ENCODE data around the gene FLII.
A peak's percentile ranks its signal among the peaks of the same experiment; 100 is the strongest.
"Not testable (repeated sequence)": the region's sequence is repeated elsewhere in the genome, so short reads cannot be mapped to it uniquely, and the experiment has no call there.

Gene FLII

GRCh38 chr17:18258356-18259038 lies at the start of gene FLII:
Gene FLII (minus strand): TSS chr17:18258738. CDS start chr17:18258690, 48 bp downstream.
- ATAC-seq = peak; percentile 32 to 41

DNA sequence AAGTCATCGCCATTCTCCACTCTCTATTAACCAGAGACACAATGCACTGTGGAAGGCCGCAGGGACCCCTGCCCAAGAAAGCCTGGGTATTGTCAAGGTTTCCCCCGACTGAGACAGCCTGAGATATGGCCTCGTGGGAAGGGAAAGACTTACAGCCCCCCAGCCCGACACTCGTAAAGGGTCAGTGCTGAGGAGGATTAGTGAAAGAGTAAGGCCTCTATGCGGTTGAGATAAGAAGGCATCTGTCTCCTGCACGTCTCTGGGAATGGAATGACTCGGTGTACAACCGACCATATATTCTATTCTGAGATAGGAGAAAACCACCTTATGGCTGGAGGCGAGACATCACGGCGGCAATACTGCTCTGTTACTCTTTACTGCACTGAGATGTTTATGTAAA lies 44.7 kb upstream of the FLII start:
- not testable (repeated sequence) for ATAC-seq

DNA sequence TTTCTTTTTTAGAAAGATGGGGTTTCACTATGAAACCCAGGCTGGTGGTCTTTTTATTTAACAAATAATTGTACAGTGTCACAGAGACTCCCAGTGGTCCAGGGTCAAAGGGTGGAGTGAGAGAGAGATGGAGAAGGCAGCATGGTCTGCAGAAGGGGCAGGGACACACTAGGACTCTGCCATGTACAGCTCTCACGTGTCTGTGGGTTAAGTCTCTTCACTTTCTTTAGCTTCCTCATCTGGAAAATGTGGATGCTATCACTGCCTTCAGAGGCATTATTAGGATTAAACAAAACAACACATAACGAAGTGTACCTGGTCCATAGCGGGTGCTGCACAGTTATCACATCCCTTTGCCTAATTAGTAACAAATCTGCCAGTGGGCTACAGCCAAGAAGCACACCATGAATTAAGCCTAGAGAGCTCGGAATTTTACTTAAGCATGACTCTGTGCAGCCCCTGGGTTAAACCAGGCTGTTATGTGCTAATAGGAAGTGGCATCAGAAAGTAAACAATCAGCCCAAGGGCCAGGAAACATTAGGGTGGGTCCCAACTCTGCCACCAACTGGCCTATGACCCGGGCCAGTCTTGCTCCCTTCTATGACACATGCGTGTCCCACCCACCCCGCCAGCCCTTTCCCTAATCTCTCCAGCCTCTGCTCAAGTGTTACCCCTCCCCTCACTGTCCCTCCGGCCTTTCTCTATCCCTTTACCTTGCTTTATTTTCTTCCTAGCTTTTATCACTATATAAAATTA lies 42.4 kb upstream of the FLII start:
- ATAC-seq = no peak

GRCh38 chr17:18298061-18298460 lies 39.5 kb upstream of the FLII start:
- ATAC-seq = not testable (repeated sequence)

DNA sequence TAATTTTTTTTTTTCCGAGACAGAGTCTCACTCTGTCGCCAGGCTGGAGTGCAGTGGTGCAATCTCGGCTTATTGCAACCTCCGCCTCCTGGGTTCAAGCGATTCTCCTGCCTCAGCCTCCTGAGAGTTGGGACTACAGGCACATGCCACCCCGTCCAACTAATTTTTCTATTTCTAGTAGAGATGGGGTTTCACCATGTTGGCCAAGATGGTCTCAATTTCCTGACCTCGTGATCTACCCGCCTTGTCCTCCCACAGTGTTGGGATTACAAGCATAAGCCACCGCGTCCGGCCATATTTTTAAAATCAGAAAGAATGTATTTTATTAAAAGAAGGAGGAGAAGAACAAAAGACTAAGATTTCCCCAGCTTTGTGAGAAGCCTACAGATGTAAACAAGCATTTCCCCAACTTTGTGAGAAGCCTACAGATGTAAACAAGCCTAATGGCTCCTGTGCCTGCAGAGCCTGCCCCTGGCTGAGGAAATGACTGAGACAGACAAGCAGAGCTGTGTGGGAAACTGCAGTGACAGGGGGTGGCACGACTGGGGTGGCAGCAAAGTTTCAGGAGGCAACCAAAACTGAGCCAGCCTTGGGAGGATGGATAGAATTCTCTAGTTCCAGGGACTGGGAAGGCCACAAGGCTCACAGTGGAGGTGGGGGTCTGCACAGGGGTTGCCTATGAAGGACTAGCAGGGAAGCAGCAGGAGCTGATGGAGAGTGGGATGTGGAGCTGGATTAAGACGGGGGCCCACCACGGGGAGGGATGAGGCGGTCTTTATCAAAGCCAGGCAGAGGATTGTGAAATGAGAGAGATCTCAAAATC lies 33.4 kb upstream of the FLII start:
- no peak for ATAC-seq

DNA sequence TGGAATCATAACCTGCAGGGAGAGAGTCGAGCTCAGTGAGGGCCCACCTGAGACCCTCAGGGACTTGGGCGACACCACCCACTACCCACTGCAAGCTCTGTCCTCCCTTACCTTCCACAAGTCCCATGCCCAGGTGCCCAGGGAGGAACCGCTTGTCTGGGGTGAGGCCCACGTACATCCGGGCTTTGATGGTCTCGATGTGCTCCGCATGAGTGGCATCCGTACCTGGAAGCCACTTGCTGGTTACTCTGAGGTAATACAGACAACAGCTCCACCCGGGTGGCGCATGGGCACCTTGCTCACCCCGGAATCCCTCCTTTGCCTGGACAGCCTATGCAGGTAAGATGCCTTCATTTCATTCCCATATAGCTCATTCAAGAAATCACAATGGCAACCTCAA lies 26.8 kb upstream of the FLII start:
- ATAC-seq = no peak

DNA sequence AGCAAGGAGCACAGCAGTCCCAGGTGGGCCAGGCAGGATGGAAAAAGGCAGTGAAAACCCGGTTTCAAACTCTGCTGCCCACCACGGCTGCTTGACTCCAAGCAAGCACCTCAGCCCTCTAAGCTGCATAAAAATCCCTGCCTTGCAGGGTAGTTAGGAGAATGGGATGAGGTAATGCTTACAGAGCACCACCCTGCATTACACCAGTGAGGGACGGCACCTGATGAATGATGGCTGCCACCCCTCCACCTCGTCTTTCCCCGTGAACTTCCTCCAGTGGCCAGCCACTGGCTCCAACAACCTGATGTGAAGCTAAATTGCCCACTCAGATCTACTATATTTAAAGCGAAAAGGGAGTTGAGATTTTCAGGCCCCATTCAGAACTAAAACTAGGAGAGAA lies 23.2 kb upstream of the FLII start:
- ATAC-seq = no peak

DNA sequence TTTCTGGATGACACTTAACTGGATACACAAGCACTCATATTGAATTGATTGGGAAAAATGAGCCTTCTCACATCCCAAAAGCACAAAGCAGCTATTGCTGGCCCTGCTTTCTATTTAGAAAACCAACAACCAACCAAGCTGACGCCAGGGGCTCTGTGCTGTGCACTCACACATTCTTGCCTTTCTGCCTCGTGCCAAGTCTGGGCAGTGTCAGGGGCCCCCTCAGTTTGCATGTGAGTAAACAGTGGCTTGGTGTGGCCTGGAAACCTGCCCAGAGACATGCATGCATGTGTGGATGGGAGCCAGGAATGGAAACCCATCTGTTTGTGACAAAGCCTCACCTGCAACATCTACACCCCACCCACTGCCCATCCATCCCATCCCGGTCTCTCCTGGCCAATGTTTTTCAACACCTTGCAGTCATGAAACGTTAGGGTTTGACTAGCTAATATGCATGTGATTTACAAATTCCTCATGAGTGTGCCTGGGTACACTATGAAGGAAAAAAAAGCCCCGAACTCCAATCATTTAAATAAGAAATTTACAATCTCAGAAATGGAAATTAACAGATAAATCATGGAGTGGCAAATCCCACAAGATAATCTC lies 22.3 kb upstream of the FLII start:
- ATAC-seq = no peak

DNA sequence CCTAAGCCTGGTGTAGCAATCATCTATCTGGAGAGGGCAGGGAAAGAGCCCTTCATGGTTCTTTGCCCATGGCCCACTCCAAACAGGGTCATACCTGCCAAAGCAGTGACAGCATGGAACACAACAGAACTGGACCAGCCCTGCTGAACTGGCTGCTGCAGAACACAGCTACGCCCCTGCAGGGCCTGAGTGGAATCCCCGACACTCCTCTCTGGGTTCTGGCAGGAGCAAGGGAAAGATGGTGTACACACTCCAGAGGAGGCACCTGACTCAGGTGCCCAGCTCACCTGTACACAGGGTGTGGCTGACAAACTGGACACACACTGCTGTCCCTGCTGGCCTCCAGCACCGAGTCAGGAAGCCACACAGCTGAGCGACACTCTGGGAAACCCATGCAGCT lies 21.7 kb upstream of the FLII start:
- ATAC-seq = no peak

GRCh38 chr17:18278867-18279266 lies 20.3 kb upstream of the FLII start:
- no peak for ATAC-seq

GRCh38 chr17:18277076-18277475 lies 18.5 kb upstream of the FLII start:
- ATAC-seq = no peak

GRCh38 chr17:18270046-18270931 lies 11.8 kb upstream of the FLII start:
- ATAC-seq = no peak

DNA sequence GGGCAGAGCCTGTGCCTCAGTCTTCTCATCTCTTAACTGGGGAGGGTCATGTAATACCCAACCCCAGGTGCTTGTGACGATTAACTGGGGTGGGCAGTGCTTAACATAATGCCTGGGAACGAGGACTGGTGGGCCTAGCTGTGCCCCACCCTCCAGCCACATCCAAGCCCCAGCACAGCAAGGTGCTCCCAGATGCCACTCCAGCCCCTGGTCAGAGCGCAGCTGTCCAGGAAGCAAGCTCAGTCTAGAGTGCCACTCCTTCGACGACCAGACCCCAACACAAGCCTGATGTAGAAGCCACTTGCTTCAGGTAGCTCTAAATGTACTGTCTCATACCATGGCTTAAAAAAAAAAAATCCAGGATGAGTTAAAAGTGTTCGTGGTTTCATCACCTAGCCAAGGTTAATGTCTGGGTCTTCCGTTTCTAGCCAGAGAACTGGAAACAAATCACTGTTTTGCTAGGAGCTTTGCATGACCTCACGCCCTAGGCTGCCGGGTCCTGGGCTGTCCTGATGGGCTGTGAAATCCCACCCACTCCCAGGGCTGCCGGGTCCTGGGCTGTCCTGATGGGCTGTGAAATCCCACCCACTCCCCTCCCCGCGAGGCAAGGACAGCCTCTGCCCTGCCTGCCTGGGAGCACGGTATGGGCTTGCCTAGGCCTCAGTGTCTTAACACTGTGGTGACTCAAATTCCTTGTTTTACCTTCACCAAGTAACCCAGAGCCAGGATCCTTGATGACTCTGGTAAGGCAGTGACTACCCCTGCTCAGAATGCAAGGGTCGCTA lies 9.6 kb upstream of the FLII start:
- no peak for ATAC-seq

GRCh38 chr17:18267366-18267765 lies 8.8 kb upstream of the FLII start:
- no peak for ATAC-seq

GRCh38 chr17:18263885-18264682 lies 5.5 kb upstream of the FLII start:
- ATAC-seq = no peak

DNA sequence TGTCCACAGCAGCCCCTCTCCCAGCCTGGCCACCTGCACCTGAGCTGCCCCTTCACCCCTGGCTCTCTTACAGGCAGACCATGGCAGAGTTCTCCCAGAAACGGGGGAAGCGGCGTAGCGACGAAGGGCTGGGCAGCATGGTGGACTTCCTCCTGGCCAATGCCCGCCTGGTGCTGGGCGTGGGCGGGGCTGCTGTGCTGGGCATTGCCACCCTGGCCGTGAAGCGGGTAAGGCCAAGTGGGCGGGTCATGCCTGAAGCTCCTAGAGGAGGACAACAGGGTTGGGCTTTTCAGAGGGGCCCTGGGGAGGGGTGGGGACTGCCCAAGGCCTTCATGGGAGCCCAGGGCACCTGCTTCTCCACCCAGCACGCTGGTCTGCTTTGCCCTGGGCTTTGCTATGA lies 4.1 kb upstream of the FLII start:
- ATAC-seq = no peak

DNA sequence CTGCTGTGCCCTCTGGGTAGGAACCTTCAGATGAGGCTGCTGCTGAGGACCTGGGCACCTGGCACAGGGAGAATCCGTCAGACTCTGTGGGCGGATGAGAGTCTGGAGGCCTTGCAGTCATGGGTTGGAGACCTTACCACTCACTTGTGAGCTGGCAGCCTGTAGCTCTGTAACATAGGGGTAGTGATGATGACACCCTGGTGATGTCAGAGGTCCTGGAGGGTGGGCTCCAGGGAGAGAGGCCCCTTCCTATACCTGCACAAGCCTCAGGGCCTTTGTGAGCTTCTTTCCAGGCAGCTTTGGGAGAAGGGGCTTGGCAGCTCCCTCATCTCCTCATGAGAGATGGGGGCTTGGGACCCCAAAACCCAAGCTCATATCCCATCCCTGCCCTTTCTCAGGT lies 3.6 kb upstream of the FLII start:
- no peak for ATAC-seq

GRCh38 chr17:18261659-18262058 lies 3.1 kb upstream of the FLII start:
- no peak for ATAC-seq

DNA sequence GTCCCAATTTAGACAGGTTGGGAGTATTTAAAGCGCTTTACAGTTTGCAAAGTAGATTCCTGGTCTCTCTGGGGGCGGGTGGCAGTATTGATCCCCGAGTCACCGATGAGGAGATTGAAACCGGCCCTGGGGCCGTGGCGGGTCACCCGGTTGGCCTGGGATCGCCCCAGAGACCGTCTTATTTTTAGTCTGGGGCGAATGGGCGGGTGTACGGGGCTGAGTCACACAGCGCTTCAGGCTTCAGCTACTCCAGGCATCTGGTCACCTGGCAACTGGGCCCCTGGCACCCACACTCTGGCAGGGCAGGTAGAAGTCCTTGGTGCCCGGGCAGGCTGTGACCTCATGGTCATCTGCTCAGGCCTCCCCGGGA lies 2.6 kb upstream of the FLII start:
- ATAC-seq = no peak
